Sigmoid colon (tissue), 7 donors: ENCODE data around the gene DEF6. TPM values are rescaled to one million over a fixed set of nuclear protein-coding genes. Genes with fewer than 3 reads are reported as not detected.

Experiments used
- DNase-seq: peaks from one replicate; pipeline ENCODE4 v3.0.0-alpha.2; 2019
- H3K27ac ChIP-seq, 4 donors: fragments of 200-600 bp; sonication (generic); one replicate each; pipeline ENCODE4 v1.5.1; 2016 to 2019; ENCODE audit warnings: mild to moderate bottlenecking in 1 of 4
- H3K27me3 ChIP-seq, 3 donors: fragments of 200-600 bp; sonication (generic); one replicate each; pipeline ENCODE4 v1.5.1; 2019; ENCODE audit warnings: mild to moderate bottlenecking in 1 of 3
- H3K36me3 ChIP-seq, 4 donors: fragments of 200-600 bp; sonication (generic); one replicate each; pipeline ENCODE4 v1.5.1; 2016 to 2019
- H3K4me1 ChIP-seq, 4 donors: fragments of 200-600 bp; sonication (generic); one replicate each; pipeline ENCODE4 v1.5.1; 2017 to 2019
- H3K4me3 ChIP-seq, 4 donors: fragments of 200-600 bp; sonication (generic); one replicate each; pipeline ENCODE4 v1.5.1; 2017 to 2019; ENCODE audit warnings: mild to moderate bottlenecking in 2 of 4, moderate library complexity in 1 of 4
- H3K9me3 ChIP-seq, 4 donors: fragments of 200-600 bp in 3 of 4; sonication (generic) in 3 of 4; one replicate each; pipeline versions ENCODE4 v1.5.1 to v1.6.1; 2013 to 2019
- CTCF ChIP-seq, 4 experiments: fragments of 450-650 bp in 3 of 4; fragments of 200-600 bp in 1 of 4; IDR thresholded peaks; one replicate each; pipeline ENCODE4 v1.5.1; 2016 to 2019; ENCODE audit warnings: antibody characterized with exemption in 4 of 4, mild to moderate bottlenecking in 3 of 4, moderate library complexity in 2 of 4
- EP300 ChIP-seq, 4 donors: sonication (generic); formaldehyde crosslinking; IDR thresholded peaks; one replicate each; pipeline ENCODE4 v1.6.1; 2017; ENCODE audit warnings: antibody characterized with exemption in 4 of 4
- POLR2A ChIP-seq, 2 donors: fragments of 450-650 bp; IDR thresholded peaks; one replicate each; pipeline ENCODE4 v1.6.1; 2016; ENCODE audit warnings: antibody characterized with exemption in 2 of 2, mild to moderate bottlenecking in 2 of 2, moderate library complexity in 2 of 2
- POLR2AphosphoS5 ChIP-seq, 4 donors: sonication (generic); formaldehyde crosslinking; IDR thresholded peaks; one replicate each; pipeline ENCODE4 v1.6.1; 2017; ENCODE audit warnings: antibody characterized with exemption in 4 of 4
- WGBS, 2 donors: extraction: QIAGEN DNeasy Blood & Tissue Kit; methylation state at CpG; one replicate each; pipeline ENCODE4 v1.1.7; 2013; 5-methylcytosine and 5-hydroxymethylcytosine counted together
- intact Hi-C: fragments of 100-400 bp; cut with DNase I; formaldehyde crosslinking; loops from one replicate; pipeline ENCODE4 v1.15.1; 2023
- polyA plus RNA-seq, 3 donors: library from polyadenylated mRNA; stranded (reverse); fragments of 200-250 nt; gene quantifications; one replicate each; pipeline ENCODE4 v1.2.3, GENCODE V29; 2013
- total RNA-seq, 4 donors: library from RNA; depleted of rRNA; stranded (reverse); fragments of >200 nt; gene quantifications; one replicate each; pipeline ENCODE4 v1.1.0, GENCODE V29; 2016
- donor health status: healthy with polysubstance abuse.
- donor health status: Bipolar disorder and iron deficiency.
- donor health status: healthy.

DEF6 gene
- total and polyA plus RNA-seq, 7 donors = 1.4 to 30.1 (median 4.2) TPM

- Histone ChIP-seq H3K27me3 (no peaks in the 10 kb centered on the region), H3K36me3 (no peaks in the 10 kb centered on the region), H3K4me1 (no peaks in the 10 kb centered on the region), H3K9me3 (no peaks in the 10 kb centered on the region), H3K4me3 (no peak overlapping the region), H3K27ac (no peak overlapping the region)
- no peak for DNase-seq
- no peak for TF ChIP-seq POLR2AphosphoS5 (IDR thresholded peaks at IDR 0.05)
- TF ChIP-seq EP300 (IDR thresholded peaks at IDR 0.05) = no peak
- no peak for TF ChIP-seq POLR2A (IDR thresholded peaks at IDR 0.05)
- TF ChIP-seq CTCF (IDR thresholded peaks at IDR 0.05) = no peak
- intact Hi-C loops = no loop called here
- WGBS, 2 donors = 66 to 87% methylated on average over 6 of the region's 6 CpGs
These were observed 12.7 kb downstream of the DEF6 start for GRCh38 chr6:35310265-35310831.

- no peak overlapping the region for H3K27ac ChIP-seq
- H3K4me3 ChIP-seq = no peak overlapping the region
- no peak for TF ChIP-seq POLR2AphosphoS5 (IDR thresholded peaks at IDR 0.05)
- TF ChIP-seq POLR2A (IDR thresholded peaks at IDR 0.05) = no peak
- TF ChIP-seq EP300 (IDR thresholded peaks at IDR 0.05) = no peak
- TF ChIP-seq CTCF (IDR thresholded peaks at IDR 0.05) = no peak
- no peaks in the 10 kb centered on the region for H3K9me3 ChIP-seq
- no peaks in the 10 kb centered on the region for H3K4me1 ChIP-seq
- no peaks in the 10 kb centered on the region for H3K27me3 ChIP-seq
- WGBS, 2 donors = 42 to 82% methylated on average over 6 of the region's 6 CpGs
- H3K36me3 ChIP-seq = no peaks in the 10 kb centered on the region
- intact Hi-C loops = no loop called here
- DNase-seq = no peak
These were observed 13.9 kb downstream of the DEF6 start for GRCh38 chr6:35311390-35312075.

GRCh38 chr6:35312076-35312800, 14.6 kb downstream of the DEF6 start:
- H3K36me3 ChIP-seq = no peaks in the 10 kb centered on the region
- H3K27me3 ChIP-seq = no peaks in the 10 kb centered on the region
- H3K4me3 ChIP-seq = no peak overlapping the region
- H3K27ac ChIP-seq = peak overlapping the region in 1 of 4 donors; percentile 22
- H3K9me3 ChIP-seq = no peaks in the 10 kb centered on the region
- no peak for TF ChIP-seq CTCF (IDR thresholded peaks at IDR 0.05)
- TF ChIP-seq EP300 (IDR thresholded peaks at IDR 0.05) = no peak
- TF ChIP-seq POLR2AphosphoS5 (IDR thresholded peaks at IDR 0.05) = no peak
- TF ChIP-seq POLR2A (IDR thresholded peaks at IDR 0.05) = no peak
- intact Hi-C loops = no loop called here
- H3K4me1 ChIP-seq = no peaks in the 10 kb centered on the region
- DNase-seq = no peak
- WGBS, 2 donors = 92 to 93% methylated on average over 19 of the region's 19 CpGs

GRCh38 chr6:35312807-35313206, 15.2 kb downstream of the DEF6 start:
- WGBS, 2 donors = 45 to 61% methylated on average over 2 of the region's 2 CpGs

More at GRCh38 chr6:35312807-35313206, 15.2 kb downstream of the DEF6 start:
- H3K27ac ChIP-seq = peak overlapping the region in 1 of 4 donors; percentile 22
- no peak for DNase-seq
- no peaks in the 10 kb centered on the region for H3K36me3 ChIP-seq
- no peaks in the 10 kb centered on the region for H3K27me3 ChIP-seq
- peaks cover 0 to 5% (median 4%) of the 10 kb centered on the region in 4 donors for H3K4me1 ChIP-seq
- H3K4me3 ChIP-seq = no peak overlapping the region
- no peak for TF ChIP-seq POLR2AphosphoS5 (IDR thresholded peaks at IDR 0.05)
- TF ChIP-seq EP300 (IDR thresholded peaks at IDR 0.05) = no peak
- no peak for TF ChIP-seq POLR2A (IDR thresholded peaks at IDR 0.05)
- no peak for TF ChIP-seq CTCF (IDR thresholded peaks at IDR 0.05)
- intact Hi-C loops = no loop called here
- H3K9me3 ChIP-seq = no peaks in the 10 kb centered on the region
